Measurements from ENCODE around the gene IPO13. TPM values are rescaled to one million over a fixed set of nuclear protein-coding genes. Genes with fewer than 3 reads are reported as not detected.

Gene IPO13
- total and polyA plus RNA-seq, 10 donors: 10.5 to 27.4 (median 19.0) TPM

DNA sequence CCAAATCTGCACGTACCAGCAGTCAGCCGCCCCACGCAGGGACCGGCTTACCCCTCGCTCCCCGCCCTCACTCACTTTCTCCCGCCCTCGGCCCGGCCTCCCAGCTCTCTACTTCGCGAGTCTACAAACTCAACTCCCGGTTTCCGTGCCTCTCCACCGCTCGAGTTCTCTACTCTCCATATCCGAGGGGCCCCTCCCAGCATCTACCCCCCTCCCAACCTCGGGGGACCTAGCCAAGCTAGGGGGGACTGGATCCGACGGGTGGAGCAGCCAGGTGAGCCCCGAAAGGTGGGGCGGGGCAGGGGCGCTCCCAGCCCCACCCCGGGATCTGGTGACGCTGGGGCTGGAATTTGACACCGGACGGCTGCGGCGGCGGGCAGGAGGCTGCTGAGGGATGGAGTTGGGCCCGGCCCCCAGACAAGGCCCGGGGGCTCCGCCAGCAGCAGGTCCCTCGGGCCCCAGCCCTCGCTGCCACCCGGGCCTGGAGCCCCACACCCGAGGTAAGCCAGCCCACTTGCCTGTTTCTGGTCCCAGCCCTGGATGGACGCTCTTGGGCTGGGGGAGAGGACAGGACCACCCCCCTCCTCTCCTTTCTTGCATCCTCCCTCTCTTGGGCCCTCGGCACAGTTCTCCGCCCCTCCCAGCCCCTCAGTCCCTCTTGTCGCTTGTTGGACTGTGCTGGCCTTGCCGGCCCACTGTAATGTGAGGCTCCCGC lies 13.2 kb upstream of the IPO13 start, which contains the start of gene ARTN:
Gene ARTN (plus strand): TSS at position 416 of the 715 bp plus-strand sequence. CDS start 1,856 bp downstream, outside the sequence.
- Histone ChIP-seq H3K27me3 (replicated peaks in 1 of 7) (peaks cover 0 to 47% (median 31%) of the 10 kb centered on the region in 7 donors), H3K27ac (no peak within 1 kb of the TSS), H3K4me1 (peaks cover 7 to 41% (median 34%) of the 10 kb centered on the region in 6 donors), H3K9me3 (no peaks in the 10 kb centered on the region), H3K4me3 (peak within 1 kb of the TSS in 4 of 8 donors; percentile 10 to 52 (median 20)), H3K36me3 (peaks cover 0 to 12% (median 2%) of the 10 kb centered on the region in 6 donors)
- no peak for DNase-seq
- WGBS, 5 donors: 5 to 11% (median 8%) methylated on average over 32 to 42 of the region's 42 CpGs
- intact Hi-C loops (cut with DNase I; ENCODE audit: low total_unique reads): loop anchor here (5.0 to 10.0 kb wide), 2 partner anchors 171 to 409 kb away; no protein-coding TSS in a partner anchor
- TF ChIP-seq, protein P1, sequence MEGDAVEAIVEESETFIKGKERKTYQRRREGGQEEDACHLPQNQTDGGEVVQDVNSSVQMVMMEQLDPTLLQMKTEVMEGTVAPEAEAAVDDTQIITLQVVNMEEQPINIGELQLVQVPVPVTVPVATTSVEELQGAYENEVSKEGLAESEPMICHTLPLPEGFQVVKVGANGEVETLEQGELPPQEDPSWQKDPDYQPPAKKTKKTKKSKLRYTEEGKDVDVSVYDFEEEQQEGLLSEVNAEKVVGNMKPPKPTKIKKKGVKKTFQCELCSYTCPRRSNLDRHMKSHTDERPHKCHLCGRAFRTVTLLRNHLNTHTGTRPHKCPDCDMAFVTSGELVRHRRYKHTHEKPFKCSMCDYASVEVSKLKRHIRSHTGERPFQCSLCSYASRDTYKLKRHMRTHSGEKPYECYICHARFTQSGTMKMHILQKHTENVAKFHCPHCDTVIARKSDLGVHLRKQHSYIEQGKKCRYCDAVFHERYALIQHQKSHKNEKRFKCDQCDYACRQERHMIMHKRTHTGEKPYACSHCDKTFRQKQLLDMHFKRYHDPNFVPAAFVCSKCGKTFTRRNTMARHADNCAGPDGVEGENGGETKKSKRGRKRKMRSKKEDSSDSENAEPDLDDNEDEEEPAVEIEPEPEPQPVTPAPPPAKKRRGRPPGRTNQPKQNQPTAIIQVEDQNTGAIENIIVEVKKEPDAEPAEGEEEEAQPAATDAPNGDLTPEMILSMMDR (IDR thresholded peaks at IDR 0.05 in 8 of 11, conservative IDR thresholded peaks at IDR 0.05 in 3 of 11): no peak
- TF ChIP-seq POLR2AphosphoS5 (IDR thresholded peaks at IDR 0.05): peak in 1 of 3 donors; percentile 19

DNA sequence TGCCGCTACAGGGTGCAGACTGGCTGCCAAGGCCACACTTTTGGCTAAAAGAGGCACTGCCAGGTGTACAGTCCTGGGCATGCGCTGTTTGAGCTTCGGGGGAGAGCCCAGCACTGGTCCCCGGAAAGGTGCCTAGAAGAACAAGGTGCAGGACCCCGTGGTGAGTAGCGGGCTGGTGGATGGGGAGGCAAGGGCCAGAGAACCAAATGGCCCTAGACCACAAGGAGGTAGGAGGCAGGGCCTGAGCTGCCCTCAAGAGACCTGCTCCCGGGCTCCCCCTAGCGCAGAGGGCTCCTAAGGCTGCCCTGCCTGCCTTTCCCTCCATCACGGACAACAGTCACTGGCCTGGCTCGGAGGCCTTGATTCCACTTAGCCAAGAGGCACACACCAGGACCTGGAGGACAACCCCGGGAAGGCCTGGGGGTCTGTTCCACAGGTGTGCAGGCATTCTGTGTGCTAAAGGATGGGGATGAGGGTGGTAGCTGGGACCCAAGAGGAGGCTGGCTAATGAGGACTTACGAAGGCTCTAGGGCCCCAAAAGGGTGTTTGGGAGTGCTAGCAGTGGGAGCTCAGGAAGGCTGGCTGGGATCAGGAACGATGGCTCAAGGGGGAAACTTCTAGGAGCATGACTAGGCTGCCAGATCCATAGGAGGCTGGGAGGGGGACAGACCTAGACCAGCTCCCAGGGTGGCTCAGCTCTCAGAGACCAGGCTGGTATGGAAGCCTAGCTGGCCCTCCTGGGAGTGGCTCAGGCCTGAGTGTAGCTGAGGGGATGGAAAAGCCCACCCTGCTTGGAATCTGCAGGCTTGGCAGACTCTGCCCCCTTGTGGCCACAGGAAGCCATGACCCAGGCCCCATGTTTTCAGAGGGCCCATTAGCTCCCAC lies 12.4 kb upstream of the IPO13 start:
- DNase-seq: peak; percentile 87
- Histone ChIP-seq H3K27ac (no peak overlapping the region), H3K4me3 (peak overlapping the region in 2 of 8 donors; percentile 15 to 52), H3K9me3 (no peaks in the 10 kb centered on the region), H3K4me1 (peaks cover 7 to 41% (median 34%) of the 10 kb centered on the region in 6 donors), H3K36me3 (peaks cover 0 to 12% (median 2%) of the 10 kb centered on the region in 6 donors), H3K27me3 (replicated peaks in 1 of 7) (peaks cover 0 to 47% (median 31%) of the 10 kb centered on the region in 7 donors)
- intact Hi-C loops (cut with DNase I; ENCODE audit: low total_unique reads): loop anchor here (5.0 to 10.0 kb wide), 2 partner anchors 172 to 410 kb away; no protein-coding TSS in a partner anchor
- whole genome bisulfite sequencing, 5 donors: 26 to 44% (median 29%) methylated on average over 9 to 13 of the region's 13 CpGs
- no peak for TF ChIP-seq POLR2AphosphoS5 (IDR thresholded peaks at IDR 0.05)
- TF ChIP-seq, protein P1 (IDR thresholded peaks at IDR 0.05 in 8 of 11, conservative IDR thresholded peaks at IDR 0.05 in 3 of 11): peak; percentile 65 to 90 (median 76)
- no peak for TF ChIP-seq POLR2A (IDR thresholded peaks at IDR 0.05)

DNA sequence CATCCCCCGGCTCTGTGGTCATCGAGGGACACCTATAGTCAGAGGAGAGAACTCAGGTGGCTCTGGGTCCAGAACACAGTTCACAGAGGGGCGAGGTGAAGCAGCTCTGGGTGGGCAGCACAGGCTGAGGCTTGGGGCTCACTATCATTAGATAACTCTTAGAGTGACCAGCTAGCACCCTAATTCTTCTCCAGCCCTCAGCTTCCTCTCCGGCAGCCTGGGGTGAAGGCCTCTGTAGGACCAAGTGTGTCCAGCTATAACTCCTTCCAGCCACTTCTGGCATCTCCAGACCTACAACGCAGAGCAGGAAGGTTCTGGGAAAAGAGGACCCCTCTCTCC lies 11.8 kb upstream of the IPO13 start:
- H3K9me3 ChIP-seq: no peaks in the 10 kb centered on the region
- 49 to 93% (median 49%) methylated on average over 3 to 5 of the region's 5 CpGs for WGBS, 5 donors
- no peak for TF ChIP-seq POLR2A (IDR thresholded peaks at IDR 0.05)
- no peak for TF ChIP-seq POLR2AphosphoS5 (IDR thresholded peaks at IDR 0.05)
- TF ChIP-seq, protein P1 (IDR thresholded peaks at IDR 0.05 in 8 of 11, conservative IDR thresholded peaks at IDR 0.05 in 3 of 11): peak in 3 of 11 experiments; percentile 1 to 45 (median 39)

More for the DNA sequence above, 11.8 kb upstream of the IPO13 start:
- Histone ChIP-seq H3K4me1 (peaks cover 7 to 41% (median 34%) of the 10 kb centered on the region in 6 donors), H3K36me3 (peaks cover 0 to 9% (median 2%) of the 10 kb centered on the region in 6 donors), H3K27ac (no peak overlapping the region), H3K4me3 (no peak overlapping the region), H3K27me3 (replicated peaks in 1 of 7) (peaks cover 0 to 47% (median 31%) of the 10 kb centered on the region in 7 donors)
- no peak for DNase-seq
- intact Hi-C loops (cut with DNase I; ENCODE audit: low total_unique reads): loop anchor here (5.0 to 10.0 kb wide), 2 partner anchors 173 to 410 kb away; no protein-coding TSS in a partner anchor

All from spleen (tissue), 11 donors.